Glutamatergic neuron (in vitro differentiated cells): ENCODE data around the gene KIF18B. TPM values are rescaled to one million over a fixed set of nuclear protein-coding genes. Genes with fewer than 3 reads are reported as not detected.

ENCODE experiments used
- DNase-seq: peaks from one replicate; pipeline ENCODE4 v3.0.0; 2022
- H3K27ac Mint-ChIP-seq: one replicate; pipeline ENCODE4 v1.8.0; 2020; ENCODE audit warnings: mild to moderate bottlenecking, mixed read lengths, inconsistent platforms; ENCODE audit not compliant: unreplicated experiment
- H3K27me3 Mint-ChIP-seq: one replicate; pipeline ENCODE4 v1.8.0; 2020; ENCODE audit warnings: mild to moderate bottlenecking, moderate library complexity, mixed read lengths, inconsistent platforms; ENCODE audit not compliant: unreplicated experiment
- H3K36me3 Mint-ChIP-seq: one replicate; pipeline ENCODE4 v1.8.0; 2020; ENCODE audit warnings: mild to moderate bottlenecking, mixed read lengths, inconsistent platforms; ENCODE audit not compliant: unreplicated experiment
- H3K4me1 Mint-ChIP-seq: one replicate; pipeline ENCODE4 v1.8.0; 2020; ENCODE audit warnings: mild to moderate bottlenecking, low read depth, mixed read lengths, inconsistent platforms; ENCODE audit not compliant: unreplicated experiment
- H3K4me3 Mint-ChIP-seq: one replicate; pipeline ENCODE4 v1.8.0; 2020; ENCODE audit warnings: mild to moderate bottlenecking, mixed read lengths, inconsistent platforms; ENCODE audit not compliant: unreplicated experiment
- H3K9me3 Mint-ChIP-seq: one replicate; pipeline ENCODE4 v1.8.0; 2020; ENCODE audit warnings: mild to moderate bottlenecking, moderate library complexity, mixed read lengths, inconsistent platforms; ENCODE audit not compliant: unreplicated experiment
- CTCF ChIP-seq: fragments of 200-600 bp; sonication (generic); IDR thresholded peaks from one replicate; pipeline ENCODE4 v1.5.0; 2021; ENCODE audit not compliant: partially characterized antibody, unreplicated experiment
- total RNA-seq: library from RNA; stranded (reverse); fragmentation: NEBNext Ultra II Directional; extraction: Animal tissue kit (Norgen Biotek cat#: 25700); gene quantifications from one replicate; pipeline ENCODE4 v1.2.1, GENCODE V29; 2021; ENCODE audit not compliant: unreplicated experiment

The KIF18B gene
- total RNA-seq, 1 donor from 2014 or later = 7.4 TPM

- DNase-seq = no peak
- Mint-ChIP-seq H3K4me1 (peaks cover 34% of the 10 kb centered on the region), H3K36me3 (no peaks in the 10 kb centered on the region), H3K27ac (no peak overlapping the region), H3K27me3 (peaks cover 19% of the 10 kb centered on the region), H3K4me3 (no peak overlapping the region), H3K9me3 (peaks cover 6% of the 10 kb centered on the region)
- no peak for TF ChIP-seq CTCF
Measured at GRCh38 chr17:44977065-44977464, 29.5 kb upstream of the KIF18B start.

- H3K4me3 Mint-ChIP-seq = no peak overlapping the region
- no peak for TF ChIP-seq CTCF
- no peaks in the 10 kb centered on the region for H3K36me3 Mint-ChIP-seq
- peaks cover 34% of the 10 kb centered on the region for H3K4me1 Mint-ChIP-seq
- peaks cover 21% of the 10 kb centered on the region for H3K27me3 Mint-ChIP-seq
- H3K9me3 Mint-ChIP-seq = peaks cover 6% of the 10 kb centered on the region
- DNase-seq = peak; percentile 50
- no peak overlapping the region for H3K27ac Mint-ChIP-seq
Measured at GRCh38 chr17:44976206-44976605, 28.6 kb upstream of the KIF18B start.

- TF ChIP-seq CTCF = no peak
- Mint-ChIP-seq H3K27me3 (peaks cover 30% of the 10 kb centered on the region), H3K27ac (no peak overlapping the region), H3K4me3 (no peak overlapping the region), H3K4me1 (peaks cover 17% of the 10 kb centered on the region), H3K36me3 (no peaks in the 10 kb centered on the region), H3K9me3 (peaks cover 4% of the 10 kb centered on the region)
- no peak for DNase-seq
Measured at GRCh38 chr17:44972953-44973352, 25.4 kb upstream of the KIF18B start.

- no peak for DNase-seq
- peaks cover 8% of the 10 kb centered on the region for H3K4me1 Mint-ChIP-seq
Measured at GRCh38 chr17:44971776-44972483, 24.4 kb upstream of the KIF18B start.

More at GRCh38 chr17:44971776-44972483, 24.4 kb upstream of the KIF18B start:
- H3K9me3 Mint-ChIP-seq = peaks cover 4% of the 10 kb centered on the region
- H3K27ac Mint-ChIP-seq = no peak overlapping the region
- H3K4me3 Mint-ChIP-seq = no peak overlapping the region
- H3K36me3 Mint-ChIP-seq = no peaks in the 10 kb centered on the region
- H3K27me3 Mint-ChIP-seq = peaks cover 31% of the 10 kb centered on the region
- no peak for TF ChIP-seq CTCF
